Measurements from ENCODE around the gene DLG2.

Gene DLG2

GRCh38 chr11:85558411-85558810 is 68.7 kb downstream of the DLG2 start:
- no peak for DNase-seq (ENCODE audit: low spot score)

- no peak for DNase-seq (ENCODE audit: low spot score)
Measured at GRCh38 chr11:85551881-85552280, 75.3 kb downstream of the DLG2 start.

DNA sequence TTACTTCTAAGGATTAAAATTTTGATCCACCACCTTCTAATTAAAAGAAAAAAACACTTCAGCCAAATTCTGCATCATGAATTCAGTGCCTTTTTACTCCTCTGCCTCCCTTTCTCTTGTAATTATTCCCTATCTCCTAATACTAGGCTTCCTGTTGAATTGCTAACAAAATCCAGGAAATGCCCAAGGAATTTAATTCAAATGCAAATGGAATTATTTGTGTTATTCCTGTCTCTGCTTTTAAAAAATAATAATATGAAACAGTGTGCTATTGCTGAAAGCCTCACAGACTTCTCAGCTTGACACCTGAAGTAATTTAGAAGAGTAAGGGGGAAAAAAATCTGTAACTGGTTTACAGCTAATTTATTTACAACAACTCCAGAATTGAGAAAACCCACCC is 85.5 kb downstream of the DLG2 start:
- DNase-seq (ENCODE audit: low spot score), result no peak

DNA sequence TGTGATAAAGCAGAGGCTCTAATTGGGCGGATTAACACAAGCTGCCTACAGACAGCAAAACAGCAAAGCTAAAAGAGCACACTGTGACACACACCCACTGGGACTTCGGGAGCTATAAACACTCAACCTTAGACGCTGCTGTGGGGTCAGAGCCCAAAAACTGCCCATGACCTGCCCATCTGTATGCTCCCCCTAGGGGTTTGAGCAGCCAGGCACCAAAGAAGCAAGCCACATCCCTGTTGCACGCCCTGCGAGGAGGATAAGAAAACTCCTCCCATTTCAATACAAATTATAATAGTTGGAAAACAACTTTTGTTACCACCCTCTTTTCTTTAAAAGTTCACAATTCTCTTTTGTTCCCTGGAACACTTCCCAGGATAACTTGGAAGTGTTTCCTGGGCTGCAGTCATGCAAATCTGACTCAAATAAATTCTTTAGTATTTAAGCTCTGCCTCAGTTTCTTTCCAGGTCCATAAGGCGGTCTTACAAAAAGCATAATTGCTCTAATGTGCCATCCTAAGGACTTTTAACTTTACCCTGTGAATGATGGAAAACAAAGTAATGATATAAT is 86.4 kb downstream of the DLG2 start:
- DNase-seq (ENCODE audit: low spot score), result peak; percentile 21

- no peak for DNase-seq (ENCODE audit: low spot score)
Measured at GRCh38 chr11:85540181-85540580, 87.0 kb downstream of the DLG2 start.

DNA sequence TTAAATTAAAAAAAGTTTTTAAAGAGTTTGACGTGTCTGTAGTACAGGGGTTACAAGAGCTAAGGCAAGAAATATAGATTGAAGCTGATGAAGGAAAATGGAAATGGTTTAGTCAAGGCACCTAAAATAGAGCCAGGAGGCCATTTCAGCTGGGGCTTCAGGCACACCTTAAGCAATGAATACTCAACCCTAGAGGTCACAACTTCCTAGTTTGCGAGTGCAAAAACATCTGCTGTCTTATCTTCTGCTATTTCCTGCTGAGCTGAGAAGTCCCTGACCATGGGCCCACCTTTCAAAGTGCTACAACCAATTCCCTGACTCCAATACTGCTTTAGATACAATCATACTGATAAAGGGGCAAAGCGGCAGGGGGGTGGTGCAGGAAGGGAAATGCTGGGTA is 87.4 kb downstream of the DLG2 start:
- no peak for DNase-seq (ENCODE audit: low spot score)

DNA sequence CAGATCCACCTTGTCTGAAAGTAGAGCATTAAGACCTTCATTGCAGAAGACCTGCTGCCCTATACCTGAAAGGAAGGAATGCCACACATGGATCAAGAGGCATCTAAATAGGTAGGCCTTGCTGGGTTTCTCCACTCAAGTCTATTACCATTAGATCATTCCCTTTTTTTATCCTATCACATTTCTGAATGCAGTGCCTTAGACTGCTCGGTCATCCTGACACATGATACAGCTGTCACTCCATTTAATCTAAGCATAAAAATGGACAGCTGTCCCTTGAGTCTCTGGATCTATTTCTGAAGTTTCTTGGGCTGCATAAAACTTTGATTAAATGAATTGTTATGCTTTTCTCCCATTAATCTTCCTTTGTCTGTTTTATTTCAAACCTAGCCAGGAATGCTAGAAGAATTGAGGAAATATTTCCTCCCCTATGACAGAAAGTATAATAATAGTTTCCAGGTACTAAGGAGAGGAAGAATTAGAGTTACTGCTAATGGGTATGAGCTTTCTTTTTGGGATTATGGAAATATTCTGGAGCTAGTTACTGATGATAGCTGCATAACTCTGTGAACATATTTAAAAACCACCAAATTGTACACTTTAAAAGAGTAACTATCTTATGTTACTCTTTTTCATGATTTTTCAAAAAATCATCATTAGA is 88.0 kb downstream of the DLG2 start:
- no peak for DNase-seq (ENCODE audit: low spot score)

GRCh38 chr11:85536438-85536837 is 90.7 kb downstream of the DLG2 start:
- no peak for DNase-seq (ENCODE audit: low spot score)

- DNase-seq (ENCODE audit: low spot score), result no peak
Measured at GRCh38 chr11:85534806-85535205, 92.3 kb downstream of the DLG2 start.

GRCh38 chr11:85531191-85531897 is 95.8 kb downstream of the DLG2 start:
- peak; percentile 44 for DNase-seq (ENCODE audit: low spot score)

DNA sequence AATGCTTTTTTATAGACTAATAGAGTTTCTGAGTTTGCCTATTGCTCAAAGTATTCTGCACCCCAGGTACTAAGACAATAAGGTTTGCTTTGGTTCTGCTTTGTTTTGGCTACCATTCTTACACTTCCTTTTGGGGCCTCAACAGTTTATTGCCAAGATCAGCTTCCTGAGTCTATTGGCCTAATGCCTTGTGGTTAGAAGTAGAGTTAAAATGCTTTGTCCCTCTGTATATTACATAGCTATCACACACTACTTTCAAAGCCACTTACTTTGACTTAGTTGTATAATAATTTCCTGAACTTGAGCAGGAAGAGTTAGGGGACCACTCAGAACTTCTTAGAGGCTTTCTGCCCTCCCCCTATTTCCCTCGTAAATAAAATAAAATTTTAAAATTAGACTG is 96.5 kb downstream of the DLG2 start:
- no peak for DNase-seq (ENCODE audit: low spot score)

DNA sequence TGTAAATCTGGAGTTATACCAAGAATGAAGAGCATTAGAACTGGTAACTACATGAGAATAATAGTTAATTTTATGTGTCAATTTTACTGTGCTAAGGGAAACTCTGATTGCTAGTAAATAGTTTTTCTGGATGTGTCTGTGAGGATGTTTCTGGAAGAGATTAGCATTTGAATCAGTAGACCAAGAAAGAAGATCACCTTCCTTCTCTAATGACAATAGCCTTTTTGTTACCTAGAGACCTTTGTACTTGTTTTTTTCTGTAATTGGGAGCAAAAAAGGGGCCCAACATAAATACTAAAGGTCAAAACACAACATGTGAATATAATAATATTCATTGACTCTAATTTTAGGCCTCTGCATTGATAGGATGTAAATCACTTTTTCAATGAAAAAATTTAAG is 100.6 kb downstream of the DLG2 start:
- peak; percentile 14 for DNase-seq (ENCODE audit: low spot score)

DNA sequence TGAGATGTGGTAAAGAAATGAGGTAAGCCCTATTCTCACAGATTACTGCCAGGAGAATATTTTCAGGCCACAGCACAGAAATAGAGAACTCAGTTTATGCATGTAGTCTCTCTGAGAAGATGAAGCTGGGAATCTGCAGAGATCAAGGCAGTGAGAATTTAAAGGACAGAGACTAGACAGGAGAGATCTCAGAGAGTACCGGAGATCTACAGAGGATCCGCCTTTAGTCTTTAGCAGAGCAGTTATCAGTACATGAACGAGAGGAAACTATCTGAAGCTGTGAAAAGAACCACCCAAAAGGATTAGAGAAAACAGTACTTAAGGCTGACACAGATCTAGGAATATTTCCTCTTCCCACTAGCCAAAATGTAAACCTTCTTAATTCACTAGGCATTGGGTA is 101.5 kb downstream of the DLG2 start:
- DNase-seq (ENCODE audit: low spot score), result peak; percentile 14

GRCh38 chr11:85517272-85517671 is 109.9 kb downstream of the DLG2 start:
- no peak for DNase-seq (ENCODE audit: low spot score)

DNA sequence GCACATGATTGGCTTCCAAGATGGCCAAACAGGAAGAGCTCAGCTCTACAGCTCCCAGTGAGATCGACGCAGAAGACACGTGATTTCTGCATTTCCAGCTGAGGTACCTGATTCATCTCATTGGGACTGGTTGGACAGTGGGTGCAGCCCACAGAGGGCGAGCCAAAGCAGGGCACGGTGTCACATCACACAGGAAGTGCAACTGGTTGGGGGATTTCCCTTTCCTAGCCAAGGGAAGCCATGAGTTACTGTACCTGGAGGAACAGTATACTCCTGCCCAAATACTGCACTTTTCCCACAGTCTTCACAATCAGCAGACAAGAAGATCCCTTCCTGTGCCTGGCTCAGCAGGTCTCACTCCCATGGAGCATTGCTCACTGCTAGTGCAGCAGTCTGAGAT is 131.2 kb downstream of the DLG2 start:
- DNase-seq (ENCODE audit: low spot score), result no peak

DNA sequence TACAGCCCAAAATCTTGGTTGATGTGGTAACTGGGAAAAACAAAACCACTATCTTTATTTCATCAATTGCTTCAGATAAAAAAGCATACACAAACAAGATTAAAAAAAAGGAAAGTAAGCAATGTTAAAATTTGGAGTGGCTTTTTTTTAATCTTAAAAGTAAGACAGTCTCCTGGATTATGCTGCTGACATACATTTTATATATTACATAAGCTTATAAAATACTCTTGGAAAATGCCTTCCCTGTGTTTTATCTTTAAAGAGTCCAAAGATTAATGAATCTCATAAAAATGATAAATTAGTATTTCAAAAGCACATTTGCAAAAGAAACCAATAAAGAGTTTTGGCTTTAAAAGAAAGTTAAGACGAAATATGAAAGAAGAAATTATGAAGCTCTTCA is 132.7 kb downstream of the DLG2 start:
- DNase-seq (ENCODE audit: low spot score), result no peak

DNA sequence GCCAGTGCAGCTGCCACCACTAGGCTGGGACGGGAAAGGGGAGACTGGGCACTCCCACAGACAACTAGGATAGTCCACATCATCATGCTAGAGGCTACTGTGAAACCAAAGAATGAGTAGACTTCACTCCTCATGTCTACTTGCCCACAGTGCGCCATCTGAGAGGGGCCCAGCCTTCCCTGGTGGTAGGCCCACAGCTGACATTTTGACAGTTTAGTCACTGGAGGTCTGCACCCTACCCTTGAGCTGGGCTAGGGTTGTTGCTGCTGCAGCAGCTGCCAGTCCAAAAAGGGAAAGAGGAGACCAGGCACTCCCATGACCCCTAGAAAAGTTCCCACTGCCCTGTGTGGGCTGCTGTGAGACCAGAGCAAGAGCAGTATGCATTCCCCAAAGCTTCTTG is 141.2 kb downstream of the DLG2 start:
- DNase-seq (ENCODE audit: low spot score), result no peak

GRCh38 chr11:85483861-85484260 is 143.3 kb downstream of the DLG2 start:
- no peak for DNase-seq (ENCODE audit: low spot score)

GRCh38 chr11:85481862-85482261 is 145.3 kb downstream of the DLG2 start:
- no peak for DNase-seq (ENCODE audit: low spot score)

DNA sequence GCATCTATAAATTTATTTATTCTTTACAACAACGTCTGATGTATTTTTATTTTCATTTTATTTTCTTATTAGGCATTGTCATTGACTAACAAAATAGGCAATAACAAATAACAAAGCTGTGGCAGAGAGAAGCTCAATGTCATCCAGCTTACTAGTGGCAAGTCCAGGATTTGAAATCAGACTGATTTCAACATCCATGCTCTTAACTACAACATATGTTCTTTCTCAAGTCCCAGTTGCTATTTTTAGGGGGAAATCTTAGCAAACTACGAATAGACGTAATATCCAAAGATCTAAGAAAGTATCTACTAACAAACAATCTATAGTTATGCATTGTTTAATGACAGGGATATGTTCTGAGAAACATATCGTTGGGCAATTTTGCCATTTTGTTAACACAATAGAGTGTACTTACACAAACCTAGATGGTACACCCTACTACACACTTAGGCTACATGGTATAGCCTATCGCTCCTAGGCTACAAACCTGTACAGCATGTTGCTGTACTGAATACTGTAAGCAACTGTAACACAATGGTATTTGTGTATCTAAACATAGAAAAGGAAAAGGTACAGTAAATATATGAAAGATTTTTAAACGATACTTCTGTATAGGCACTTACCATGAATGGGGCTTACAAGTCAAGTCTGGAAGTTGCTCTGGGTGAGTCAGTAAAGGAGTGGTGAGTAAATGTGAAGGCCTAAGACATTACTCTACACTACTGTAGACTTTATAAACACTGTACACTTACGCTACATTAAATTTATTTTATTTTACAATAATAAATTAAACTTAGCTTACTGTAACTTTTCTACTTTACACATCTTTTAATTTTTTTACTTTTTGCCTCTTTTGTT is 151.3 kb downstream of the DLG2 start:
- DNase-seq (ENCODE audit: low spot score), result no peak

GRCh38 chr11:85472953-85473352 is 154.2 kb downstream of the DLG2 start:
- peak; percentile 35 for DNase-seq (ENCODE audit: low spot score)

DNA sequence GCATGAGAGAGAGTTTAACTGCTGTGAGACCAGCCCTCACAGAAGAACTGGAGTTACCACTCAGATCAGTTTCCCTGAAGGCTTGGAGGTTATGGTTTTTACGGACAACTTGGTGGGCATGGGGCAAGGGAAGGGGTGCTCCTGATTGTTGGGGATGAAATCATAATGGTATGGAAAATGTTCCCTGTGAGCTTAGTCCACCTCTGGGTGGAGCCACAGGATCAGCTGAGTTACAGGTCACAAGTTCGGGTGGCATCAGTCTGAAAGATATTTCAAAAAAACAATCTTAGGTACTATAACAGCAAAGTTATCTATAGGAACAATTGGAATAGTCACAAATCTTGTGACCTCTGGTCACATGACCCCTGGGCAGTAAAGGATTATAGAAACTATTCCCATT is 162.9 kb downstream of the DLG2 start:
- peak; percentile 35 for DNase-seq (ENCODE audit: low spot score)

DNA sequence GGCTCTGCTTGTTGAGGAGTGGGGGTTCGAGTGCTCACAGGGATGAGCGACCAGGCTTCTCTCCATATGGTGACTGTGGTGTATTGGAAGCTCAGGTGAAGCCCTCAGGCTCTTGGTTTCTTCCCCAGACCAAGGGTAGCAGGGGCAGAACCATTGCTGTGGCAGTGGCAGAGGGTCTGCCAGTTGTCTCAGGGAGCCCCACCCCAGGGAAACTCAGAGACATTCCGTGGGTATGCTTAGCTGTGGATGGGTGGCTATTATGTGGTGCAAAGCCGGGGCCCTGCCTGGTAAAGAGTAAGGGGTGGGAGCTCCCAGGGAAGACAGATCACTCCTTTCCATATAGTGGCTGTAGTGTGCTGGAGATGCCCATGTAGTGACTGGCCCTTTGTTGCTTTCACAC is 167.8 kb downstream of the DLG2 start:
- DNase-seq (ENCODE audit: low spot score), result no peak
